HepG2 (cell line): ENCODE measurements around the gene MEX3C. TPM values are rescaled to one million over a fixed set of nuclear protein-coding genes. Genes with fewer than 3 reads are reported as not detected.

Source experiments
- ATAC-seq: fragments of 200-7000 bp; cut with Tn5 transposase; 3 replicates; pipeline ENCODE4 v1.9.1; 2020; ENCODE audit warnings: mild to moderate bottlenecking, moderate library complexity
- BruUV-seq: library from RNA; stranded (reverse); fragments of 400-500 nt; replicated peaks from 2 replicates; lab custom pipeline; 2021; lab: Mats Ljungman, UMichigan
- CTCF ChIA-PET: fragments of 300-600 bp; formaldehyde crosslinking; extraction: SDS; loops from one replicate; lab custom pipeline; 2021; ENCODE audit warnings: low total read pairs, inconsistent platforms, low intra/inter-chr PET ratio; lab: Yijun Ruan, JAX
- POLR2A ChIA-PET: fragments of 350-600 bp; sonication (Branson Sonifier 250); formaldehyde crosslinking; loops from one replicate; lab custom pipeline; 2020; ENCODE audit warnings: antibody characterized with exemption, inconsistent platforms; lab: Yijun Ruan, JAX
- DNase-seq: peaks from one replicate; pipeline ENCODE4 v3.0.0-alpha.2; 2015; ENCODE audit warnings: low spot score
- FAIRE-seq: peaks from 3 replicates; lab custom pipeline; 2011; peaks lifted over from hg19 to GRCh38; lab: Jason Lieb, UNC
- H2AFZ ChIP-seq: one replicate; pipeline ENCODE4 v1.6.1; 2011; ENCODE audit warnings: low read length, inconsistent platforms
- H3K27ac ChIP-seq: fragments of 300-600 bp; 3 replicates; pipeline ENCODE4 v1.8.0; 2011; ENCODE audit warnings: mixed run types, mild to moderate bottlenecking, mixed read lengths, low read length, inconsistent platforms; ENCODE audit not compliant: insufficient read depth; ENCODE audit errors: extremely low read length
- H3K27me3 ChIP-seq, 2 experiments: fragments of 200-600 bp in 1 of 2; 2 replicates in 1 of 2; 3 replicates in 1 of 2; pipeline versions ENCODE4 v1.6.0 to v1.8.0; 2011; ENCODE audit warnings: low read length in 2 of 2, mild to moderate bottlenecking in 2 of 2, moderate library complexity in 2 of 2, inconsistent platforms in 1 of 2; ENCODE audit not compliant: insufficient read depth in 2 of 2, control insufficient read depth in 1 of 2
- H3K36me3 ChIP-seq, 2 experiments: fragments of 200-600 bp in 1 of 2; replicated peaks in 1 of 2; 2 replicates in 1 of 2; 3 replicates in 1 of 2; pipeline versions ENCODE4 v1.5.1 to v1.8.0; 2011; ENCODE audit warnings: low read length in 2 of 2, inconsistent platforms in 1 of 2; ENCODE audit not compliant: insufficient read depth in 2 of 2, control insufficient read depth in 1 of 2
- H3K4me1 ChIP-seq: 2 replicates; pipeline ENCODE4 v1.5.1; 2012; ENCODE audit warnings: low read length, inconsistent platforms; ENCODE audit not compliant: insufficient read depth
- H3K4me2 ChIP-seq: 2 replicates; pipeline ENCODE4 v1.6.0; 2011; ENCODE audit warnings: low read depth, low read length, inconsistent platforms
- H3K4me3 ChIP-seq, 3 experiments: fragments of 200-600 bp in 1 of 3; sonication (generic), shearing (Covaris generic) in 1 of 3; replicated peaks in 1 of 3; 2 replicates each; pipeline ENCODE4 v1.5.1; 2011 to 2016; ENCODE audit warnings: low read length in 3 of 3, inconsistent platforms in 2 of 3, low read depth in 2 of 3, mild to moderate bottlenecking in 2 of 3, control low read depth in 1 of 3, mixed read lengths in 1 of 3; ENCODE audit not compliant: insufficient read depth in 1 of 3
- H3K79me2 ChIP-seq: one replicate; pipeline ENCODE4 v1.6.1; 2011; ENCODE audit warnings: low read length, inconsistent platforms; ENCODE audit not compliant: insufficient read depth
- H3K9ac ChIP-seq: 2 replicates; pipeline ENCODE4 v1.6.0; 2011; ENCODE audit warnings: mild to moderate bottlenecking, low read depth, low read length, inconsistent platforms; ENCODE audit not compliant: insufficient read depth
- H3K9me3 ChIP-seq: 2 replicates; pipeline ENCODE4 v1.5.1; 2012; ENCODE audit warnings: mild to moderate bottlenecking, low read length
- H4K20me1 ChIP-seq: 2 replicates; pipeline ENCODE4 v1.6.0; 2011; ENCODE audit warnings: inconsistent platforms, mild to moderate bottlenecking, low read length, moderate library complexity; ENCODE audit not compliant: insufficient read depth
- PCBP1 ChIP-seq: fragments of 200-400 bp; formaldehyde crosslinking; IDR thresholded peaks from 2 replicates; pipeline ENCODE4 v1.6.1; 2017; ENCODE audit warnings: mild to moderate bottlenecking, low read depth, low read length, borderline replicate concordance
- POLR2AphosphoS5 ChIP-seq: IDR thresholded peaks from 2 replicates; pipeline ENCODE4 v1.6.1; 2012; ENCODE audit warnings: low read depth, low read length
- SUZ12 ChIP-seq: fragments of 150-350 bp; IDR thresholded peaks from 2 replicates; pipeline ENCODE4 v1.6.1; 2014; ENCODE audit warnings: low read depth, low read length
- ZNF235 ChIP-seq: sonication (generic); formaldehyde crosslinking; IDR thresholded peaks from 2 replicates; pipeline ENCODE4 v1.8.1; 2023; ENCODE audit warnings: mild to moderate bottlenecking, missing genetic modification reagents, borderline replicate concordance
- ZNF260 ChIP-seq: sonication (generic); formaldehyde crosslinking; IDR thresholded peaks from 2 replicates; pipeline ENCODE4 v1.4.0; 2020; ENCODE audit warnings: missing genetic modification reagents, low read depth, mild to moderate bottlenecking, borderline replicate concordance
- ZNF292 ChIP-seq: sonication (generic); formaldehyde crosslinking; IDR thresholded peaks from 2 replicates; pipeline ENCODE4 v1.8.1; 2022; ENCODE audit warnings: mild to moderate bottlenecking, low read depth, missing genetic modification reagents, borderline replicate concordance
- ZNF460 ChIP-seq: sonication (generic); formaldehyde crosslinking; IDR thresholded peaks from 2 replicates; pipeline ENCODE4 v1.5.1; 2020; ENCODE audit warnings: missing genetic modification reagents, mild to moderate bottlenecking, borderline replicate concordance
- ZNF724P ChIP-seq: sonication (generic); formaldehyde crosslinking; IDR thresholded peaks from 2 replicates; pipeline ENCODE4 v1.8.0; 2022; ENCODE audit warnings: missing genetic modification reagents, borderline replicate concordance
- WGBS: methylation state at CpG from one replicate; pipeline ENCODE4 v1.1.6; 2017; ENCODE audit warnings: low lambda C conversion rate; 5-methylcytosine and 5-hydroxymethylcytosine counted together
- in situ Hi-C: cut with HindIII; loops from 2 replicates; pipeline ENCODE4 v1.10.0; 2017; ENCODE audit warnings: low pct_unique_long_range_greater_than_20kb; ENCODE audit not compliant: extremely low pct_ligation_motif_present
- intact Hi-C: fragments of 100-400 bp; cut with micrococcal nuclease; formaldehyde crosslinking; loops from one replicate; pipeline ENCODE4 v1.10.0; 2022; ENCODE audit not compliant: unreplicated experiment
- polyA plus RNA-seq, 8 experiments: library from polyadenylated mRNA; depleted of rRNA in 3 of 8; stranded (reverse) in 7 of 8; unstranded in 1 of 8; fragments of >200 nt; fragmentation: Illumina TruSeq in 4 of 8; extraction: Trizol in 4 of 8; gene quantifications; 2 replicates each; pipeline versions ENCODE4 v1.2.1 to v1.2.3, GENCODE V29; 2011 to 2016; ENCODE audit warnings: low read depth in 4 of 8, missing spikeins in 1 of 8, mixed read lengths in 1 of 8; ENCODE audit not compliant: insufficient read depth in 1 of 8
- total RNA-seq, 5 experiments: library from RNA; depleted of rRNA; stranded (reverse); fragments of >200 nt; fragmentation: Illumina TruSeq; extraction: Trizol; gene quantifications; 2 replicates each; pipeline ENCODE4 v1.2.3, GENCODE V29; 2016; ENCODE audit warnings: low read depth in 1 of 5
- TF ChIP-seq, protein P1 (sequence below): sonication (generic); formaldehyde crosslinking; IDR thresholded peaks from 2 replicates; pipeline ENCODE4 v1.5.0; 2020; ENCODE audit warnings: mild to moderate bottlenecking, missing genetic modification reagents, borderline replicate concordance
- TF ChIP-seq, protein P2 (sequence below): sonication (generic); formaldehyde crosslinking; IDR thresholded peaks from 2 replicates; pipeline ENCODE4 v1.4.0; 2020; ENCODE audit warnings: low read depth, missing genetic modification reagents
- TF ChIP-seq, protein P3 (sequence below): IDR thresholded peaks from 2 replicates; pipeline ENCODE4 v1.6.1; 2016; ENCODE audit warnings: low read depth, control low read depth
- TF ChIP-seq, protein P4 (sequence below): sonication (generic); formaldehyde crosslinking; IDR thresholded peaks from 2 replicates; pipeline ENCODE4 v1.8.0; 2023; ENCODE audit warnings: mild to moderate bottlenecking, missing genetic modification reagents
- TF ChIP-seq, protein P5 (sequence below): sonication (generic); formaldehyde crosslinking; IDR thresholded peaks from 2 replicates; pipeline ENCODE4 v1.5.0; 2020; ENCODE audit warnings: missing genetic modification reagents

MEX3C gene
- total and polyA plus RNA-seq, 2 of the 13 experiments (the other 11 are each of a cell fraction or from before 2014, with no cell fraction given), result 34.8 to 36.4 TPM

DNA sequence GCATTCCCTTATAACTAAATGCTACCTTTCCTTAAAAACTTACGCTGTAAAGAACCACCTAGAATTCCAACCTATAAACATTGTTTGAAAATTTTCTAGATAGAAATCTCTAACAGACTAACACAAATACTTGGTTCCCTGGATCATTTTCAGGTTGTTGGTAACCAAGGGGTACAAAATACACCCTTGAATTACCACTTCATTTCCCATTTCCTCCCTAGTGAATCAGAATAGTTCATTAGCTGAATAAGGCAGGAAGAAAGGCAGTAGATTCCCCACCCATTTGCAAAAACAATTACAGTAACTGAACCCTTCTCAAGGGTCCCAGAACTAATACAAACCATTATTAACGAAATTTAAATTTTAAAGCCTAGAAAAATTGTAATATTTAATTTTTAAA, 5.5 kb downstream of the MEX3C start:
- in situ Hi-C loops, result no loop called here
- POLR2A ChIA-PET, result no interaction called here
- H2AFZ ChIP-seq, result no peak overlapping the region
- H3K4me1 ChIP-seq, result peaks cover 51% of the 10 kb centered on the region
- WGBS, result 93% methylated on average over 2 of the region's 2 CpGs
- no peak overlapping the region for H3K27ac ChIP-seq
- no peaks in the 10 kb centered on the region for H3K27me3 ChIP-seq
- CTCF ChIA-PET, result no interaction called here
- ATAC-seq, result no peak
- peaks cover 98% of the 10 kb centered on the region for H3K79me2 ChIP-seq
- no peak for DNase-seq
- no peak overlapping the region for H3K9ac ChIP-seq
- H3K36me3 ChIP-seq, result peaks cover 1 to 7% of the 10 kb centered on the region in 2 experiments; a peak in 1 of 5 replicates
- FAIRE-seq, result no peak
- intact Hi-C loops, result loop anchor here (5.0 kb wide), 1 partner anchor 55 kb away; no protein-coding TSS in a partner anchor
- BruUV-seq, result no TSS peak
- 0 out of 2 replicates have a peak overlapping the region, but pooled peaks have one; percentile 9 for H3K4me2 ChIP-seq
- H3K9me3 ChIP-seq, result no peaks in the 10 kb centered on the region
- H4K20me1 ChIP-seq, result peaks cover 76% of the 10 kb centered on the region
- no peak overlapping the region for H3K4me3 ChIP-seq
- TF ChIP-seq ZNF260 (CRISPR knock-in tag) (no peak), POLR2AphosphoS5 (no peak), ZNF460 (no peak), SUZ12 (no peak), ZNF235 (no peak), PCBP1 (no peak), ZNF724P (CRISPR knock-in tag) (no peak), ZNF292 (CRISPR knock-in tag) (no peak)
- TF ChIP-seq, protein P1, sequence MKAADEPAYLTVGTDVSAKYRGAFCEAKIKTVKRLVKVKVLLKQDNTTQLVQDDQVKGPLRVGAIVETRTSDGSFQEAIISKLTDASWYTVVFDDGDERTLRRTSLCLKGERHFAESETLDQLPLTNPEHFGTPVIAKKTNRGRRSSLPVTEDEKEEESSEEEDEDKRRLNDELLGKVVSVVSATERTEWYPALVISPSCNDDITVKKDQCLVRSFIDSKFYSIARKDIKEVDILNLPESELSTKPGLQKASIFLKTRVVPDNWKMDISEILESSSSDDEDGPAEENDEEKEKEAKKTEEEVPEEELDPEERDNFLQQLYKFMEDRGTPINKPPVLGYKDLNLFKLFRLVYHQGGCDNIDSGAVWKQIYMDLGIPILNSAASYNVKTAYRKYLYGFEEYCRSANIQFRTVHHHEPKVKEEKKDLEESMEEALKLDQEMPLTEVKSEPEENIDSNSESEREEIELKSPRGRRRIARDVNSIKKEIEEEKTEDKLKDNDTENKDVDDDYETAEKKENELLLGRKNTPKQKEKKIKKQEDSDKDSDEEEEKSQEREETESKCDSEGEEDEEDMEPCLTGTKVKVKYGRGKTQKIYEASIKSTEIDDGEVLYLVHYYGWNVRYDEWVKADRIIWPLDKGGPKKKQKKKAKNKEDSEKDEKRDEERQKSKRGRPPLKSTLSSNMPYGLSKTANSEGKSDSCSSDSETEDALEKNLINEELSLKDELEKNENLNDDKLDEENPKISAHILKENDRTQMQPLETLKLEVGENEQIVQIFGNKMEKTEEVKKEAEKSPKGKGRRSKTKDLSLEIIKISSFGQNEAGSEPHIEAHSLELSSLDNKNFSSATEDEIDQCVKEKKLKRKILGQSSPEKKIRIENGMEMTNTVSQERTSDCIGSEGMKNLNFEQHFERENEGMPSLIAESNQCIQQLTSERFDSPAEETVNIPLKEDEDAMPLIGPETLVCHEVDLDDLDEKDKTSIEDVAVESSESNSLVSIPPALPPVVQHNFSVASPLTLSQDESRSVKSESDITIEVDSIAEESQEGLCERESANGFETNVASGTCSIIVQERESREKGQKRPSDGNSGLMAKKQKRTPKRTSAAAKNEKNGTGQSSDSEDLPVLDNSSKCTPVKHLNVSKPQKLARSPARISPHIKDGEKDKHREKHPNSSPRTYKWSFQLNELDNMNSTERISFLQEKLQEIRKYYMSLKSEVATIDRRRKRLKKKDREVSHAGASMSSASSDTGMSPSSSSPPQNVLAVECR (CRISPR knock-in tag), result no peak
- TF ChIP-seq, protein P2, sequence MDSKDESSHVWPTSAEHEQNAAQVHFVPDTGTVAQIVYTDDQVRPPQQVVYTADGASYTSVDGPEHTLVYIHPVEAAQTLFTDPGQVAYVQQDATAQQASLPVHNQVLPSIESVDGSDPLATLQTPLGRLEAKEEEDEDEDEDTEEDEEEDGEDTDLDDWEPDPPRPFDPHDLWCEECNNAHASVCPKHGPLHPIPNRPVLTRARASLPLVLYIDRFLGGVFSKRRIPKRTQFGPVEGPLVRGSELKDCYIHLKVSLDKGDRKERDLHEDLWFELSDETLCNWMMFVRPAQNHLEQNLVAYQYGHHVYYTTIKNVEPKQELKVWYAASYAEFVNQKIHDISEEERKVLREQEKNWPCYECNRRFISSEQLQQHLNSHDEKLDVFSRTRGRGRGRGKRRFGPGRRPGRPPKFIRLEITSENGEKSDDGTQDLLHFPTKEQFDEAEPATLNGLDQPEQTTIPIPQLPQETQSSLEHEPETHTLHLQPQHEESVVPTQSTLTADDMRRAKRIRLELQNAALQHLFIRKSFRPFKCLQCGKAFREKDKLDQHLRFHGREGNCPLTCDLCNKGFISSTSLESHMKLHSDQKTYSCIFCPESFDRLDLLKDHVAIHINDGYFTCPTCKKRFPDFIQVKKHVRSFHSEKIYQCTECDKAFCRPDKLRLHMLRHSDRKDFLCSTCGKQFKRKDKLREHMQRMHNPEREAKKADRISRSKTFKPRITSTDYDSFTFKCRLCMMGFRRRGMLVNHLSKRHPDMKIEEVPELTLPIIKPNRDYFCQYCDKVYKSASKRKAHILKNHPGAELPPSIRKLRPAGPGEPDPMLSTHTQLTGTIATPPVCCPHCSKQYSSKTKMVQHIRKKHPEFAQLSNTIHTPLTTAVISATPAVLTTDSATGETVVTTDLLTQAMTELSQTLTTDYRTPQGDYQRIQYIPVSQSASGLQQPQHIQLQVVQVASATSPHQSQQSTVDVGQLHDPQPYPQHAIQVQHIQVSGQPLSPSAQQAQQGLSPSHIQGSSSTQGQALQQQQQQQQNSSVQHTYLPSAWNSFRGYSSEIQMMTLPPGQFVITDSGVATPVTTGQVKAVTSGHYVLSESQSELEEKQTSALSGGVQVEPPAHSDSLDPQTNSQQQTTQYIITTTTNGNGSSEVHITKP (CRISPR knock-in tag), result no peak
- TF ChIP-seq, protein P3, sequence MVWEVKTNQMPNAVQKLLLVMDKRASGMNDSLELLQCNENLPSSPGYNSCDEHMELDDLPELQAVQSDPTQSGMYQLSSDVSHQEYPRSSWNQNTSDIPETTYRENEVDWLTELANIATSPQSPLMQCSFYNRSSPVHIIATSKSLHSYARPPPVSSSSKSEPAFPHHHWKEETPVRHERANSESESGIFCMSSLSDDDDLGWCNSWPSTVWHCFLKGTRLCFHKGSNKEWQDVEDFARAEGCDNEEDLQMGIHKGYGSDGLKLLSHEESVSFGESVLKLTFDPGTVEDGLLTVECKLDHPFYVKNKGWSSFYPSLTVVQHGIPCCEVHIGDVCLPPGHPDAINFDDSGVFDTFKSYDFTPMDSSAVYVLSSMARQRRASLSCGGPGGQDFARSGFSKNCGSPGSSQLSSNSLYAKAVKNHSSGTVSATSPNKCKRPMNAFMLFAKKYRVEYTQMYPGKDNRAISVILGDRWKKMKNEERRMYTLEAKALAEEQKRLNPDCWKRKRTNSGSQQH, result no peak
- TF ChIP-seq, protein P4, sequence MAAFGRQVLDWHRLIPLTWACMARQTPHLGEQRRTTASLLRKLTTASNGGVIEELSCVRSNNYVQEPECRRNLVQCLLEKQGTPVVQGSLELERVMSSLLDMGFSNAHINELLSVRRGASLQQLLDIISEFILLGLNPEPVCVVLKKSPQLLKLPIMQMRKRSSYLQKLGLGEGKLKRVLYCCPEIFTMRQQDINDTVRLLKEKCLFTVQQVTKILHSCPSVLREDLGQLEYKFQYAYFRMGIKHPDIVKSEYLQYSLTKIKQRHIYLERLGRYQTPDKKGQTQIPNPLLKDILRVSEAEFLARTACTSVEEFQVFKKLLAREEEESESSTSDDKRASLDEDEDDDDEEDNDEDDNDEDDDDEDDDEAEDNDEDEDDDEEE, result no peak
- TF ChIP-seq, protein P5, sequence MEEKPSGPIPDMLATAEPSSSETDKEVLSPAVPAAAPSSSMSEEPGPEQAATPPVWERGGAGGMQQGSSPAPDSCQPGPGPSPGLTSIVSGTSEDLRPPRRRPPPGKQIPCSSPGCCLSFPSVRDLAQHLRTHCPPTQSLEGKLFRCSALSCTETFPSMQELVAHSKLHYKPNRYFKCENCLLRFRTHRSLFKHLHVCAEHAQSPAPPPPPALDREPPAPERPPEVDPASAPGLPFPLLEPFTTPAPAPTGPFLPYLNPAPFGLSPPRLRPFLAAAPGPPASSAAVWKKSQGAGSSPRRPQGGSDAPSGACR (CRISPR knock-in tag), result no peak
